ENCODE data around the gene LCN15.
"Not testable (repeated sequence)": the region's sequence is repeated elsewhere in the genome, so short reads cannot be mapped to it uniquely, and the experiment has no call there.

LCN15 gene

DNA sequence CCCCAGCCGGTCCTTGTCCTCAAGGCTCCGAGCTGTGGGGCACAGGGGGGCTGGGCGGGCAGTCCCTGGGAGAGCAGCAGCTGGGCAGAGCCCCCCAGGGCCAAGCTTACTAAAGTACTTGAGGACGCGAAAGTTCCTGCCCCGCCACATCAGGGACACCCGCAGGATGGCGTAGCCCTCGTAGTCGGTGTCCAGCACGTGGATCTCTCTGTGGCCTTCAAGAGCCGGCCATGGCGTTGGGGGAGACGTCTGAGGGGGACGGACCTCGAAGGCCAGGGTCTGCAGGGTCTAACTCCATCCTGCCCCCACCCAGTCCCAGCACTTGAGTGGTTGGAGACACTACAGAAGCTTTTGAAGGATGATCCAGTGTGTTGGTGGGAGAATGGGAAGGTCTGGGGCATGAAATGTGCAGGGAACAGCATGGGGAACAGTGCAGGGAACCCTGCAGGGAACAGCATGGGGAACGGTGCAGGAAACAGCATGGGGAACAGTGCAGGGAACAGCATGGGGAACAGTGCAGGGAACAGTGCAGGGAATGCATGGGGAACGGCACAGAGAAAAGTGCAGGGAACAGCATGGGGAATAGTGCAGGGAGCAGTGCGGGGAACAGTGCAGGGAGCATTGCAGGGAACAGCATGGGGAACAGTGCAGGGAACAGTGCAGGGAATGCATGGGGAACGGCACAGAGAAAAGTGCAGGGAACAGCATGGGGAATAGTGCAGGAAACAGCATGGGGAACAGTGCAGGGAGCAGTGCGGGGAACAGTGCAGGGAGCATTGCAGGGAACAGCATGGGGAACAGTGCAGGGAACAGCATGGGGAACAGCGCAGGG is 8.8 kb downstream of the LCN15 start:
- DNase-seq (ENCODE audit: low spot score): not testable (repeated sequence)

DNA sequence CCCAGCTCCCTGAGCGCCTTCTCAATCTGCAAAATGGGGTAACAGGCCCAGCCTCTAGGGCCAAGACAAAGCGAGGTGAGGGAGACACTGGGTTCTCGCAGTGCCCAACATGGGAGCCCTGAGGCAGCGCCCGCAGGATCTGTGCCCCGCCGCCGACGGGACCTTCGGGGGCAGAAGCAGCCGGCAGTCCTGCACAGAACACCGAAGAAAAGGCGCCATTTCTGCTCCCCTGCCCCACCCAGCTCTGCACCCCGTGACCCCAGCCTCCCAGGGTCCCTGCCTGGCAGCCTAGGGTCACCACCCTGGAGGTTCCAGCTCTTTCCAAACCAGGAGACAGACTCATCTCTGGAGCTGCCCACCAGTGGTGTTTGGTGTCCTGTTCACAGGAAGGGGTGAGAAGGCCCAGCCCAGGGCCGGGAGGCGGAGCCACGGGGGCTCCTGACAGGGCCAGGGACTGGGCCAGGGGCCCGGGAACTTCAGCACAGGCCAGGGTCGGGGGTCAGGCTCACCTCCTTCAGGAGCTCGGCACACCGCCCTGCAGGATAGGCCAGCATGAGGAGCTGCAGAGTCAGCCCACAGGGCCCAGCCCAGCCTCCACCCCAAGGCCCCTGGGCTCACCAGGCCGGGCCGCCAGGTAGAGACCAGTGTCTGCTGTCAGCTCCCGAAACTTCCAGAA is 9.6 kb downstream of the LCN15 start:
- DNase-seq (ENCODE audit: low spot score): peak; percentile 69

DNA sequence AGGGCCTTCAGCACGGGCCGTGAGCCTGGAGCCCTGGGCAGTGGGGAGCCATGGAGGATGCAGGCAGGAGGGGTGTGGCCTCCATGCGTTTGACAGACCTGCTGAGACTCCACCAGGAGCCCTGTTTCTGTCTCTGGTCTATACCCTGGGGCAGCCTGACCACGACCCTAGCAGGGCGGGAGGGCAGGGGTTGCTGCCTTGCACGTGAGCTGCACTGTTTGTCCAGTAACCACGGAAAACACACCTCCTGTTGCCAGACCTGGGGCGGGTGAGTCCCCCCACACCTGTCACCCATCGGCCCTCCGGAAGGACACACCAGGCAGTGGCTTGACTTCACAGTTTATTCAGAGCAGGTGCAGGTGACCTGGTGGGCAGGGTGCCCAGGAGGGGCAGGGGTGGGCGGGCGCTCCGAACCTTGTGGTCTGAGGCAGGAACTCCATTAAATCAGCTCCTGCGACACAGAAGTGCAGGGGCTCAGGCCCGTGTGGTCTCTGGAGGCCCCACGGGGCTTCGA is 10.2 kb downstream of the LCN15 start:
- no peak for DNase-seq (ENCODE audit: low spot score)

DNA sequence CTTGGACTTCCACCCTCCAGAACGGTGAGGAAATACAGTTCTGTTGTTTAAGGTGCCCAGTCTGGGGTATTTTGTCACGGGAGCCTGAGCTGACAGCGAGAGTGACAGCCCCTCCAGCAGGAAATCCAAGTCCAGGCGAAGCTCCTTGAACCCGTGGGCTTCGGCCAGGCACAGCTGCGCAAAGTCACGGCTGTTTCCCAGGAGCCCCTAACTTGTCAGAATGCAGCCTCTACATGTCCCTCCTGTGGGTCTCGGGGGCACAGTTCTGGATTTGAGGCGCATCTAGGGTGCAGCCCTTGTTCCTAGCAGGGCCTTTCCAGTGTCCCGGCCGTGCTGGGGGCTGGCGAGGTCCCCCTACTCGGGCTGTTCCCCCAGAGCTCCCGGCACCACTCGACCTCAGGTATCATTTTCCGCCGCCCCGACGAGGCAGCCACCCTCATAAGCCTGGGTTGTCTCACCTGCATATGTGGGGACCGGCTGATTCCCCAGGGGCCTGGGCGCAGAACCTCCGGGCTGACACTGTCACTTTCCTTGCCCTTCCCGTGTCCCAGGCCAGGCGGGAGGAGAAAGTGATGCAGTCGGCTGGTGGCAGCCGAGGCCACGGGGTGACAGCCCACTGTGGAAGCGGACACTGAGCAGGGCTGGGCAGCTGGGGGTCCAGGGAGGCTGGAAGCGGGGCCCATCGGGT is 10.8 kb downstream of the LCN15 start:
- no peak for DNase-seq (ENCODE audit: low spot score)

DNA sequence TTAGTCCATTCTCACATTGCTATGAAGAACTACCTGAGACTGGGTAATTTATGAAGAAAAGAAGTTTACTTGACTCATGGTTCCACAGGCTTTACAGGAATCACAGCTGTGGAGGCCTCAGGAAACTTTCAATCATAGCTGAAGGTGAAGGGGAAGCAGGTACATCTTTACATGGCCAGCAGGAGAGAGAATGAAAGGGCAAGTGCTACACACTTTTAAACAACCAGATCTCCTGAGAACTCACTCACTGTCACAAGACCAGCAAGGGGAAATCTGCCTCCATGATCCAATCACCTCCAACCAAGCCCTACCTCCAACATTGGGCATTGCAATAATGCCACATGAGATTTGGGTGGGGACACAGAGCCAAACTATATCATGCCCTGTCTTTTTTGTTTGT is 12.5 kb downstream of the LCN15 start:
- DNase-seq (ENCODE audit: low spot score): no peak

DNA sequence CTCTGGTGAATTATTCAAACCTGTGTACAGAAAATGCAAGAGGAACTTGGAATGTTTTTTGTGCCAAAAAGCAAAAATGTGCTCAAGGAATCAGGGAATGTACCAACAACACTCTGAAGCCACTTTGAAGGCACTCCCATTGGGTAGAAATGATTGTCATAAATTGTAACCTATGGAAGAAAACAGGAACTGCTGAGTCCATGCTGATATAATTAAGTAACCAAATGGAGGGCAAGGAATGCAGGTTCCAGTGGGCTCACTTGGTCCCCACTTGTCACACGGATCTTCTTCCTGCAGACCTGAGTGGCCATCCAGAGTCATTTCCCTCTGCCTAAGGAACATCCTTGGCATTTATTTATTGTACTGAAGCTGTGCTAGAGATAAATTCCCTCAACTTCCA is 13.1 kb downstream of the LCN15 start:
- no peak for DNase-seq (ENCODE audit: low spot score)

DNA sequence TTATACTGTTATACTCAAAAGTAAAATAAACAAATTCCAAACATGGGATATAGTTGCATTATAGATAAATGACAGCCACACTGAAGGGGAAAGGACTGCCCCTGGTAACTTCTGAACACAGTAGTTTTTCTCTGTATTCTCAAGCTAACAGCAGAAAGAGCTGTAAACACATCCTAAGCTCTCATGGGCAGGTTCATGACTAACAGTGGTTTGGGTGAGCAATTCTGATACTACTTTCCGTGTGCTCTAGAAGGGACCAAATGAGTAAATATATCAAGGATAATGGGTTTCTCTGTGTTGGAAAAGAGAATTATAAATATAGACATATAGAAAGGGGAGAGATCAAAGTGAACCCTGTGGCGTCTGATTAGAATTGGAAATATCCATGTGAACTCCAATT is 13.8 kb downstream of the LCN15 start:
- DNase-seq (ENCODE audit: low spot score): no peak

DNA sequence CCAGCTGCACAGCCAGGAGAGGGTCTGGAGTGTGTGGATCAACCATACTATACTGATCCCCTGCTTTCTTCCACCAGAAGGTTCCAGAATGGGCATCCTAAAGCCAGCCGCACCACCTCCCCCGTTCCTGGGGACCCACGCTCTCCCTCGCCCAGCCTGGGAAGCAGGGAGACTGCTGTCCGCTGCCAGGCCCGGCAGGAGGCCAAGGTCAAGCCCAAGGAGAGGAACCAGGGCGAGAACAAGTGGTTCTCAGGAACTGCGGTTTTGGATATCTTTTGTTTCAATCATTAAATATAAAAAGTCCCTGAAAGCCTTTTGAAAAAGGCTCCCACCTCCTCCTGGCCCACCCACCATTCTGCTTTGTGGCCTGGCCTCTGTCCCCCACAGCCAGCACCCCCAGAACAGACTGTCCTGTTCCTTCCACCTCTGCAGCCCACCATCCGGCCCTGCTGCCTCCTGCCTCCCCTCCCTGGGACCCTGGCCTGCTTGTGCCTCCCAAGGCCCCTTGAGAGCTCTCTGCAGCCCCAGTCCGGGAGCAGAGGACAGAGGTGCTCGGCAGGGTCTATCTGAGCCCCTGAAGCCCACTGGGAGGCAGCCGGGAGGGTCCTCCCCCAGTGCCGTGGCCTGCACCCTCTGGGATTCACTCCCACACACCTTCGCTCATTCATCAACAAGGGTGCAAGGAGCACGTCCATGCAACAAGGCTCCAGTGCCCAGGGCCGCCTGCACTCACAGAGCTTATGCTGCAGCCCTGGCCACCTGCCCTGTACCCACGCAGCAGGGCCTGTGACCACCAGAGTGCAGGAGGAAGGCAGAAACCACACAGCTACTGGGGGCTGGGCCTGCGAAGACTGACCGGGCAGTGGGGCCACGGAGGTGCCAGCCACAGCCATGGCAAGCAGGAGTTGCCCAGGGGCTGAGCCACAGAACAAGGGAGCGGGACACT is 15.4 kb downstream of the LCN15 start:
- DNase-seq (ENCODE audit: low spot score): no peak

DNA sequence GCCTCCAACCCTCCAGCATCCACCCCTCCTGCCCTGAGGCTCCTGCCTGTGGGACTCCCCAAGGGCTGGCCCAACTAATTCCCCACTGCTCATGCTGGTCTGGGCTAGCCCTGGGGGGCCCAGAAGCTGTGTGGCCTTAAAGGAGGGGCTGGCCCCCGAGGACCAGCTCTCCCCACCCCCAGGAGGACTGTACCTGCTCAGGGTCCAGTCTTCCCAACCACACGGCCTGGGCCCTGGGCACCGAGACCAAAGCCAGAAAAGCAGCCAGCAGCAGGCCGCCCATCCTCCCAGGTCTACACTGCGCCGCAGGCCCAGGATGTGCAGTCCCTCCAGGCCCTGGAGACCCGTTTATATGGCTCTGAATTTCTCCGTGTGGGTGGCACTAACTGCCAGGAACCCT is 16.1 kb downstream of the LCN15 start, which contains the start of gene LCN6:
Gene LCN6, minus strand, starts transcription at position 325 of the 400 bp plus-strand sequence. Its CDS starts 42 bp downstream, at position 283.
- no peak for DNase-seq (ENCODE audit: low spot score)

DNA sequence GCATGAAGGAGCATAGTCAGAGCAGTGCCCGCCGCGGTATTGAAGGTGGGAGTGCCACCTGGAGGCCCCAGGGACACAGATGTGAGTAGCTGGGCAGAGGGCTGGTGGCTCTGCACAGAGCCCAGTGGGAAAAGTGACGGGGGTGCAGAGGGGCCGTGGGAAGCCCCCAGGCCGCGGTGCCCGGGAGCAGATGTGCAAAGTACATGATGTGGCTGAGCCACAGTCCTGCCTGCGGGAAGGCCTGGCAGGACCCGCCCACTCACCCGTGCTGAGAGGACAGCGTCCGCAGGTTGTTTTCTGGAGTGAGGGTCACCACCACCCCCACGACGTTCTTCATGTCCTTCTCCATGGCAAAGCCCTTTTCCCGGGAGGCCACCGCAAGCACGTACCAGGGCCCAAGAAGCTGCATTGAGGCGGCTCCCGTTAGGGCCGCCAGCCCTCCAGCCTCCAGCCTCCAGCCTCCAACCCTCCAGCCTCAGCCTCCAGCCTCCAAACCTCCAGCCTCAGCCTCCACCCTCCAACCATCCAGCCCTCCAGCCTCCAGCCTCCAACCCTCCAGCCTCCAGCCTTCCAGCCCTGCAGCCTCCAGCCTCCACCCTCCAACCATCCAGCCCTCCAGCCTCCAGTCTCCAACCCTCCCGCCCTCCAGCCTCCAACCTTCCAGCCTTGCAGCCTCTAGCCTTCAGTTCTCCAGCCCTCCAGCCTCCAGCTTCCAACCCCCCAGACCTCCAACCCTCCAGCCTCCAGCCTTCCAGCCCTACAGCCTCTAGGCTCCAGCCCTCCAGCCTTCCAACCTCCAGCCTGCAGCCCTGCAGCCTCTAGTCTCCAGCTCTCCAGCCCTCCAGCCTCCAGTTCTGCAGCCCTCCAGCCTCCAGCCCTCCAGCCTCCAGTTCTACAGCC is 16.9 kb downstream of the LCN15 start:
- no peak for DNase-seq (ENCODE audit: low spot score)

DNA sequence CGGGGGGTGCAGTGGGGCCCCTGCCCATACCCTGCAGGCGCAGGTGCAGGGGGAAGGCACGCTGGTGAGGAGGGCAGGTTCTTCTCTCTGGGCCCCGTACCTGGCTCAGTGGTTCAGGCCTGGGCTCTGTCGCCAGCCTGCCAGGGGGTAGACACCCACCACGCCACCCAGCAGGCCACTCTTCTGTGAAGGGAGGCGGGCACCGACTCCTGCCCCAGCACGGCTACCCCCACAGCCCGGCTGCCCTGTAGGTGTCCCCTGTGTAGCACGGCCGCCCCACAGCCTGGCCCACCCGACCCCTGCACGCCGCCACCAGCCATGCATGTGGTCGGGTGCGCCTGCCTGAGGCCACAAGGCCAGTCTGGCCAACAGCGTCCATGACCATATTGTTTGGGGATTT is 17.7 kb downstream of the LCN15 start:
- no peak for DNase-seq (ENCODE audit: low spot score)

DNA sequence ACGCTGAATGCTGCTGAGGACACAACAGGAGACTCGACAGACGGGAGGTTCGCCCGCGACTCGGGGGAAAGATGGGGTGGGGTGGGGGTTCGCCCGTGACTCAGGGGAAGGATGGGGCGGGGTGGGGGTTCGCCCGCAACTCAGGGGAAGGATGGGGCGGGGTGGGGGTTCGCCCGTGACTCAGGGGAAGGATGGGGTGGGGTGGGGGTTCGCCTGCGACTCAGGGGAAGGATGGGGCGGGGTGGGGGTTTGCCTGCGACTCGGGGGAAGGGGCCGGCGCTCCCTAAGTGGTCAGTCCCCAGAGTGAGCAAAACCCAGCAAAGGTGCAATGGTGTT is 18.2 kb downstream of the LCN15 start:
- no peak for DNase-seq (ENCODE audit: low spot score)

DNA sequence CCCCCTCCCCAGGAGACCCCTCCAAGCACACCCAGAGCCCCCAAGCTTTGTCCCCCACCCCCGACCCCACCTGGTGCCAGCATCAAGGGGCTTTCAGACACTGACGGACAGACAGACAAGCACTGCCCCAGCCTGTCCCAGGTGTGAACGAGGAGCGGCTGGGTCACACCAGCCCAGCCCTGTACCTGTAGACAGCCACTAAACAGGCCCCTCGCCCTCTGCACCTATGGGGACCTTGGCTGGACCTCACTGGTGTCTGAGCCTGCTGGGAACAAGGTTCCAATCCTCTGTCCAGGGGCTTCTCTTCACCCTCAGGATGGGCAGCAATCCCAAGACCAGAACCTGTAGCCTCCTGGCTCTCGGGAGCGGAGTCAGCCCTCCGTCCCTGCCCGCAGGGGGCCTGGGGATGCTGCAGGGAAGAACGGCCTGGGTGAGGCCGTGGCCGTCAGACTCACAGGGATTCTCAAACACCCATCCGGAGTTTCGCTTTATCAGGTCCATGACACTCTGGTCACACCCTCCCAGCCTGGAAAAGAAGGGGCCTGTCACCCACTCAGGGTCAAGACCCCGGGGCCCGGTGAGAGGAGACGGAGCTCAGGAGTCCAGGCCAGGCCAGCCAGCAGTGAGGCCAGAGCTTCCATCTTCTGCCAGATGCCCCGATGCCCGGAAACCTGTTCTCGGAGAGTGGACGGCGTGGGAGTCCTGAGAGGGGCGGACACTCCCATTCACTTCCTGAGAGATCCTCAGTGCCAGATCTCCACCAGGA is 18.7 kb downstream of the LCN15 start:
- no peak for DNase-seq (ENCODE audit: low spot score)

DNA sequence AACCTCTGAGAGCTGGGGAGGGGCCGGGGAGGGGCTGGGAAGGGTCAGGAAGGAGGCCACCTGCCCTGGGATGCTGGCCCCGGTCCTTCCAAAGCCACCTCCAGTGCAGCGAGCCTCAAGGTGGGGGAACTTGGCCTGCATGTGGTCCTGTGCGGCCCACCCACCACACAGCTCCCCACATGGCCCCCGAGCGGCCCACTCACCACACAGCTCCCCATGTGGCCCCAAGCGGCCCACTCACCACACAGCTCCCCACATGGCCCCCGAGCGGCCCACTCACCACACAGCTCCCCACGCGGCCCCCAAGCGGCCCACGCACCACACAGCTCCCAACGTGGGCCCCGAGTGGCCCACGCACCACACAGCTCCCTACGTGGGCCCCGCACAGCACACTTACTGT is 19.5 kb downstream of the LCN15 start:
- DNase-seq (ENCODE audit: low spot score): no peak

DNA sequence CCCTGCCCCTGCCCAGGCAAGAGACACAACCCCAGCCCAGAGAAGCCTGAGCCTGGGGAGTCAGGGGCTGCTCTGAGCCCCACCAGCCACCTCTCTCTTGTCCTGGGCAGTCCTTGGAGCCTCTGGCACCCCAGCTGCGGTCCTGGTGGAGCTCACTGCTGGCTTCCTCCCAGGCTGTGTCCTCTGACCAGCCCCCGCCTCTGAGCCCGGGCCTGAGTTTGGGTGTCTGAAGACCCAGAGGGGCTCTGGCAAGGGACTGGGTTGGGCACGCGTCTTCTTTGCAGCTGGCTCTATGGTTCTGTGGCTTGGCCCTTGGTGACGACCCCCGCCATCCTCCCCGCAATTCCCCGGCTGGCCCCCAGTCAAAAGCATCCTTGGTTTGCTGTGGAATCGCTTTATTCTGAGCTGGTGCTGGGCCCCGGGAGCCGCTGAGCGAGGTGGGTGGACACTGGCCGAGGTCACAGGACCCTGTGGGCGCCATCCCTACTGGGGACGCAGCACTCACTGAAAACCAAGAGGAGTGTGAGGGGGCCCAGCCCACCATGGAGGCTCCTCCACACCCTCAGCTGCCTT is 20.6 kb downstream of the LCN15 start:
- no peak for DNase-seq (ENCODE audit: low spot score)

DNA sequence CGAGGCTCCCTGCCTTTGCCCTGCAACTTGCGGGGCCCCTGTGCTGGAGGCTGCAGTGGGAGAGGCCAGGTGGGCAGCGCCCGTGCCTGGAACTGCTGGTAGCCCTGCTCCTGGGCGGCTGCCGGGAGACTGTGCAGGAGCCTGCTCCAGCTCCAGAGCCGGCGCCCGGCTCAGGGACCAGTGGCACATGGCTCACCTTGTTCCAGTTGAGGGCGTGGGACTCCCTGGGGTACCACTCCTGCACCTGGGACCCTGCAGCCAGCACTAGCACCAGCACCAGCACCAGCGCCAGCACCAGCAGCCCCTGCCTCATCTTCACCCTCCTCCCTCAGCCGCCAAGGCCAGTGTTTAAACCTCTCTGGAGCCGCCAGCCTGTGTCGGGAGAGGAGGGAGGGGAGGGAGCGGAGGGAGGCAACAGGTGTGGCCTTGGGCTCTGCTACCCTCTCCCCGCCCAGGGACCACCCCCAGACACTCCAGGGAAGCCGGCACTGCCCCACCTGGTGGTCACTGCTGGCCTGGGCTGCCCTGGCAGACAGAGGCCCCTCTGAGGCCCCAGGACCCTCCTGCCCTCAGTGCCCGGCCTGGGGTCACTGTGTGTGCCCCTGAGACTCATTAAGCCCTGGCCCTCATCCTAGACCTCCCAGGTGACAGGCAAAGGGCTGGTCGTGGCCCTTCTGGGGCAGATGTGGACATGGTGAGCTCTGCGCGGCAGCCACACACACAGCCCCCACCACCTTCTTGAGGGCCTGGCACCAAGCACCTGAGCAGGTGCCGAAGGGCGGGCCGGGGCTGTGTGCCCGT is 21.5 kb downstream of the LCN15 start, which contains the start of gene LCN10:
Gene LCN10, minus strand, starts transcription at position 350 of the 801 bp plus-strand sequence. Its CDS starts 37 bp downstream, at position 313.
- peak; percentile 92 for DNase-seq (ENCODE audit: low spot score)

DNA sequence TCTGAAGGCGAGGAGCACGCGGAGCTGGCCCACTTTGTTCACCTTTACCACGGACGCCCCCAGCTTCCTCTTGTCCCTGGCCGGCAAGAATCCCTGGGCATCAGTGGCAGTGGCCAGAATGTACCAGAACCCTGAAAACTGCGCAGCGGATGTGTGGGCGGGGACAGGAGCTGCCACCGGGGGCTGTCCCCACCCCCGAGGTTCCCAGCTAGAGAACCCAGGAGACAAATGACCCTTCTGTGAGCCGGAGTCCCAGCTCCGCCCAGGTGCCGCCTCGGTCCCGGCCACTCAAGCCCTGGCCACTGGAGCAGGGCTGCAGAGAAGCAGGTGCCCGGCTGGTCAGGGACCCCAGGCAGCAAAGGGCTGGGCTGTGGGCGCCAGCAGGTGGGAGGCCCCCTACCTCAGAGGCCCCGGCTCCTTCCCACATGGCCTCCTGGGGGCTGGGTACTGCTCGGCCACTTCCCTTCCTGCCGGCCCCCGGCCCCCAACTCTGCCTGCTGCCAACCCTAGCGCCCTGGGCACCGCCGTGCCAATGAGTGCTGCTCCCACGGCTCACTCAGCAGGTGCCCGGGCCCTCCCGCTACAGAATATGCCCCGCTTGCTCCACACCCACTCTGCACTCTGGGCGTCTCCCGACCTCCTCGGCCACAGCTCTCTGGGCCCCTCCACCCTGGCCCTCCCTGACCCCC is 22.3 kb downstream of the LCN15 start:
- DNase-seq (ENCODE audit: low spot score): no peak
